HepG2 (cell line): ENCODE measurements around the gene SLC38A1. TPM values are rescaled to one million over a fixed set of nuclear protein-coding genes. Genes with fewer than 3 reads are reported as not detected.

ENCODE experiments used
- HNF4A ChIP-seq: sonication (generic); formaldehyde crosslinking; IDR thresholded peaks from 2 replicates; pipeline ENCODE4 v1.4.0; 2020; ENCODE audit warnings: missing genetic modification reagents
- LBX2 ChIP-seq: sonication (generic); formaldehyde crosslinking; IDR thresholded peaks from 2 replicates; pipeline ENCODE4 v1.5.0; 2020; ENCODE audit warnings: missing genetic modification reagents, mild to moderate bottlenecking, borderline replicate concordance
- MYPOP ChIP-seq: sonication (generic); formaldehyde crosslinking; IDR thresholded peaks from 2 replicates; pipeline ENCODE4 v1.8.1; 2023; ENCODE audit warnings: mild to moderate bottlenecking, moderate library complexity, missing genetic modification reagents
- U2AF1 ChIP-seq: fragments of 200-400 bp; formaldehyde crosslinking; optimal IDR thresholded peaks from 2 replicates; pipeline ENCODE3; 2017; ENCODE audit warnings: mild to moderate bottlenecking, low read depth, low read length
- ZC3H4 ChIP-seq: sonication (generic); formaldehyde crosslinking; IDR thresholded peaks from 2 replicates; pipeline ENCODE4 v1.4.0; 2020; ENCODE audit warnings: missing genetic modification reagents, borderline replicate concordance
- ZNF281 ChIP-seq: sonication (generic); formaldehyde crosslinking; IDR thresholded peaks from 2 replicates; pipeline ENCODE4 v1.4.0; 2020; ENCODE audit warnings: missing genetic modification reagents, borderline replicate concordance
- ZNF30 ChIP-seq: sonication (generic); formaldehyde crosslinking; IDR thresholded peaks from 2 replicates; pipeline ENCODE4 v1.5.0; 2020; ENCODE audit warnings: mild to moderate bottlenecking, missing genetic modification reagents
- ZNF614 ChIP-seq: IDR thresholded peaks from 2 replicates; pipeline ENCODE4 v1.6.1; 2018; ENCODE audit warnings: missing biosample characterization, missing genetic modification reagents, inconsistent platforms, borderline replicate concordance
- ZNF660 ChIP-seq: sonication (generic); formaldehyde crosslinking; IDR thresholded peaks from 2 replicates; pipeline ENCODE4 v1.5.1; 2020; ENCODE audit warnings: mild to moderate bottlenecking, low read depth, missing genetic modification reagents, borderline replicate concordance
- ZNF773 ChIP-seq: sonication (generic); formaldehyde crosslinking; IDR thresholded peaks from 2 replicates; pipeline ENCODE4 v1.4.0; 2020; ENCODE audit warnings: missing genetic modification reagents, borderline replicate concordance
- ZNF782 ChIP-seq: sonication (generic); formaldehyde crosslinking; IDR thresholded peaks from 2 replicates; pipeline ENCODE4 v1.4.0; 2020; ENCODE audit warnings: missing genetic modification reagents, mild to moderate bottlenecking, borderline replicate concordance
- polyA plus RNA-seq, 8 experiments: library from polyadenylated mRNA; depleted of rRNA in 3 of 8; stranded (reverse) in 7 of 8; unstranded in 1 of 8; fragments of >200 nt; fragmentation: Illumina TruSeq in 4 of 8; extraction: Trizol in 4 of 8; gene quantifications; 2 replicates each; pipeline versions ENCODE4 v1.2.1 to v1.2.3, GENCODE V29; 2011 to 2016; ENCODE audit warnings: low read depth in 4 of 8, missing spikeins in 1 of 8, mixed read lengths in 1 of 8; ENCODE audit not compliant: insufficient read depth in 1 of 8
- total RNA-seq, 5 experiments: library from RNA; depleted of rRNA; stranded (reverse); fragments of >200 nt; fragmentation: Illumina TruSeq; extraction: Trizol; gene quantifications; 2 replicates each; pipeline ENCODE4 v1.2.3, GENCODE V29; 2016; ENCODE audit warnings: low read depth in 1 of 5
- TF ChIP-seq, protein P1 (sequence below): sonication (generic); formaldehyde crosslinking; IDR thresholded peaks from 2 replicates; pipeline ENCODE4 v1.4.0; 2020; ENCODE audit warnings: mild to moderate bottlenecking, missing genetic modification reagents

SLC38A1 gene
- total and polyA plus RNA-seq, 2 of the 13 experiments (the other 11 are each of a cell fraction or from before 2014, with no cell fraction given): 47.0 to 50.6 TPM

GRCh38 chr12:46268583-46269428, at the start of gene SLC38A1 (continued):
- TF ChIP-seq, protein P1, sequence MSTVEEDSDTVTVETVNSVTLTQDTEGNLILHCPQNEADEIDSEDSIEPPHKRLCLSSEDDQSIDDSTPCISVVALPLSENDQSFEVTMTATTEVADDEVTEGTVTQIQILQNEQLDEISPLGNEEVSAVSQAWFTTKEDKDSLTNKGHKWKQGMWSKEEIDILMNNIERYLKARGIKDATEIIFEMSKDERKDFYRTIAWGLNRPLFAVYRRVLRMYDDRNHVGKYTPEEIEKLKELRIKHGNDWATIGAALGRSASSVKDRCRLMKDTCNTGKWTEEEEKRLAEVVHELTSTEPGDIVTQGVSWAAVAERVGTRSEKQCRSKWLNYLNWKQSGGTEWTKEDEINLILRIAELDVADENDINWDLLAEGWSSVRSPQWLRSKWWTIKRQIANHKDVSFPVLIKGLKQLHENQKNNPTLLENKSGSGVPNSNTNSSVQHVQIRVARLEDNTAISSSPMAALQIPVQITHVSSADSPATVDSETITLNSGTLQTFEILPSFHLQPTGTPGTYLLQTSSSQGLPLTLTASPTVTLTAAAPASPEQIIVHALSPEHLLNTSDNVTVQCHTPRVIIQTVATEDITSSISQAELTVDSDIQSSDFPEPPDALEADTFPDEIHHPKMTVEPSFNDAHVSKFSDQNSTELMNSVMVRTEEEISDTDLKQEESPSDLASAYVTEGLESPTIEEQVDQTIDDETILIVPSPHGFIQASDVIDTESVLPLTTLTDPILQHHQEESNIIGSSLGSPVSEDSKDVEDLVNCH (CRISPR knock-in tag): no peak
- TF ChIP-seq U2AF1 (no peak), ZNF281 (peak; percentile 93), ZNF614 (CRISPR knock-in tag) (peak; percentile 75), ZNF773 (peak; percentile 78; the same call in 1 of the 2 replicates), ZNF660 (CRISPR knock-in tag) (0 out of 2 replicates have a peak, but pooled peaks have one; percentile 68), ZNF30 (CRISPR knock-in tag) (peak; percentile 41; the same call in 1 of the 2 replicates), HNF4A (CRISPR knock-in tag) (no peak), LBX2 (CRISPR knock-in tag) (peak; percentile 94; the same call in 1 of the 2 replicates), ZNF782 (CRISPR knock-in tag) (peak; percentile 68; the same call in 1 of the 2 replicates), ZC3H4 (no peak; the same call in 1 of the 2 replicates), MYPOP (CRISPR knock-in tag) (peak; percentile 91)
- TF ChIP-seq, all 625 proteins: peak for 420
